HepG2 (cell line): ENCODE measurements around the gene LBX2. TPM values are rescaled to one million over a fixed set of nuclear protein-coding genes. Genes with fewer than 3 reads are reported as not detected.

ENCODE experiments used
- AGO2 ChIP-seq: fragments of 200-400 bp; formaldehyde crosslinking; optimal IDR thresholded peaks from 2 replicates; pipeline ENCODE3; 2017; ENCODE audit warnings: mild to moderate bottlenecking, low read depth, low read length, moderate library complexity
- ATF5 ChIP-seq: sonication (generic); formaldehyde crosslinking; IDR thresholded peaks from 2 replicates; pipeline ENCODE4 v1.4.0; 2020; ENCODE audit warnings: mild to moderate bottlenecking, low read depth, missing genetic modification reagents
- CREB3 ChIP-seq: sonication (generic); formaldehyde crosslinking; IDR thresholded peaks from 2 replicates; pipeline ENCODE4 v1.5.0; 2020; ENCODE audit warnings: missing genetic modification reagents
- FIP1L1 ChIP-seq: fragments of 200-400 bp; formaldehyde crosslinking; IDR thresholded peaks from 2 replicates; pipeline ENCODE4 v1.6.1; 2018; ENCODE audit warnings: low read depth, mild to moderate bottlenecking, low read length, moderate library complexity, borderline replicate concordance; ENCODE audit not compliant: insufficient read depth
- HNRNPLL ChIP-seq: fragments of 200-400 bp; formaldehyde crosslinking; IDR thresholded peaks from 2 replicates; pipeline ENCODE4 v1.6.1; 2017; ENCODE audit warnings: mild to moderate bottlenecking, low read depth, low read length; ENCODE audit not compliant: poor library complexity, severe bottlenecking
- IKZF5 ChIP-seq: IDR thresholded peaks from 2 replicates; pipeline ENCODE4 v1.6.1; 2018; ENCODE audit warnings: missing genetic modification reagents, mild to moderate bottlenecking, missing compliant biosample characterization
- MBNL3 ChIP-seq: fragments of 250-450 bp; sonication (Bioruptor Pico); conservative IDR thresholded peaks from 2 replicates; pipeline ENCODE4 v1.8.0; 2022; ENCODE audit warnings: mild to moderate bottlenecking, inconsistent platforms
- NPAS2 ChIP-seq: sonication (generic); formaldehyde crosslinking; IDR thresholded peaks from 2 replicates; pipeline ENCODE4 v1.8.0; 2022; ENCODE audit warnings: mild to moderate bottlenecking, missing genetic modification reagents, borderline replicate concordance
- RARA ChIP-seq: IDR thresholded peaks from 2 replicates; pipeline ENCODE4 v1.6.1; 2016; ENCODE audit warnings: missing genetic modification reagents, missing compliant biosample characterization
- SATB2 ChIP-seq: sonication (generic); formaldehyde crosslinking; IDR thresholded peaks from 2 replicates; pipeline ENCODE4 v1.5.0; 2020; ENCODE audit warnings: missing genetic modification reagents
- XRCC5 ChIP-seq: fragments of 200-400 bp; formaldehyde crosslinking; optimal IDR thresholded peaks from 2 replicates; pipeline ENCODE3; 2017; ENCODE audit warnings: mild to moderate bottlenecking, low read length
- ZNF253 ChIP-seq: sonication (generic); formaldehyde crosslinking; IDR thresholded peaks from 2 replicates; pipeline ENCODE4 v1.8.0; 2022; ENCODE audit warnings: mild to moderate bottlenecking, missing genetic modification reagents, borderline replicate concordance
- ZNF3 ChIP-seq: IDR thresholded peaks from 2 replicates; pipeline ENCODE4 v1.7.0; 2017; ENCODE audit warnings: inconsistent platforms
- ZNF652 ChIP-seq: IDR thresholded peaks from 2 replicates; pipeline ENCODE4 v1.6.1; 2016; ENCODE audit warnings: low read depth, borderline replicate concordance
- ZSCAN20 ChIP-seq: sonication (generic); formaldehyde crosslinking; IDR thresholded peaks from 2 replicates; pipeline ENCODE4 v1.4.0; 2020; ENCODE audit warnings: missing genetic modification reagents, mild to moderate bottlenecking, borderline replicate concordance
- polyA plus RNA-seq, 8 experiments: library from polyadenylated mRNA; depleted of rRNA in 3 of 8; stranded (reverse) in 7 of 8; unstranded in 1 of 8; fragments of >200 nt; fragmentation: Illumina TruSeq in 4 of 8; extraction: Trizol in 4 of 8; gene quantifications; 2 replicates each; pipeline versions ENCODE4 v1.2.1 to v1.2.3, GENCODE V29; 2011 to 2016; ENCODE audit warnings: low read depth in 4 of 8, missing spikeins in 1 of 8, mixed read lengths in 1 of 8; ENCODE audit not compliant: insufficient read depth in 1 of 8
- total RNA-seq, 5 experiments: library from RNA; depleted of rRNA; stranded (reverse); fragments of >200 nt; fragmentation: Illumina TruSeq; extraction: Trizol; gene quantifications; 2 replicates each; pipeline ENCODE4 v1.2.3, GENCODE V29; 2016; ENCODE audit warnings: low read depth in 1 of 5
- TF ChIP-seq, protein P1 (sequence below): sonication (generic); formaldehyde crosslinking; IDR thresholded peaks from 2 replicates; pipeline ENCODE4 v1.4.0; 2020; ENCODE audit warnings: mild to moderate bottlenecking, missing genetic modification reagents
- TF ChIP-seq, protein P2 (sequence below): sonication (generic); formaldehyde crosslinking; IDR thresholded peaks from 2 replicates; pipeline ENCODE4 v1.4.0; 2020; ENCODE audit warnings: low read depth, mild to moderate bottlenecking, missing genetic modification reagents

Gene LBX2
- total and polyA plus RNA-seq, 2 of the 13 experiments (the other 11 are each of a cell fraction or from before 2014, with no cell fraction given), result 6.4 to 8.1 TPM

GRCh38 chr2:74488643-74489481 lies 10.5 kb downstream of the LBX2 start (continued):
- TF ChIP-seq ZNF652 (CRISPR knock-in tag) (peak; percentile 57; the same call in 1 of the 2 replicates), ZNF253 (no peak), ZNF3 (CRISPR knock-in tag) (no peak), CREB3 (CRISPR knock-in tag) (no peak), SATB2 (CRISPR knock-in tag) (no peak), ATF5 (CRISPR knock-in tag) (no peak), ZSCAN20 (CRISPR knock-in tag) (no peak), AGO2 (no peak), IKZF5 (CRISPR knock-in tag) (peak; percentile 48; the same call in 1 of the 2 replicates), MBNL3 (CRISPR knock-in tag) (no peak), HNRNPLL (no peak), FIP1L1 (no peak), RARA (peak; percentile 86), XRCC5 (no peak), NPAS2 (no peak)
- TF ChIP-seq, protein P1, sequence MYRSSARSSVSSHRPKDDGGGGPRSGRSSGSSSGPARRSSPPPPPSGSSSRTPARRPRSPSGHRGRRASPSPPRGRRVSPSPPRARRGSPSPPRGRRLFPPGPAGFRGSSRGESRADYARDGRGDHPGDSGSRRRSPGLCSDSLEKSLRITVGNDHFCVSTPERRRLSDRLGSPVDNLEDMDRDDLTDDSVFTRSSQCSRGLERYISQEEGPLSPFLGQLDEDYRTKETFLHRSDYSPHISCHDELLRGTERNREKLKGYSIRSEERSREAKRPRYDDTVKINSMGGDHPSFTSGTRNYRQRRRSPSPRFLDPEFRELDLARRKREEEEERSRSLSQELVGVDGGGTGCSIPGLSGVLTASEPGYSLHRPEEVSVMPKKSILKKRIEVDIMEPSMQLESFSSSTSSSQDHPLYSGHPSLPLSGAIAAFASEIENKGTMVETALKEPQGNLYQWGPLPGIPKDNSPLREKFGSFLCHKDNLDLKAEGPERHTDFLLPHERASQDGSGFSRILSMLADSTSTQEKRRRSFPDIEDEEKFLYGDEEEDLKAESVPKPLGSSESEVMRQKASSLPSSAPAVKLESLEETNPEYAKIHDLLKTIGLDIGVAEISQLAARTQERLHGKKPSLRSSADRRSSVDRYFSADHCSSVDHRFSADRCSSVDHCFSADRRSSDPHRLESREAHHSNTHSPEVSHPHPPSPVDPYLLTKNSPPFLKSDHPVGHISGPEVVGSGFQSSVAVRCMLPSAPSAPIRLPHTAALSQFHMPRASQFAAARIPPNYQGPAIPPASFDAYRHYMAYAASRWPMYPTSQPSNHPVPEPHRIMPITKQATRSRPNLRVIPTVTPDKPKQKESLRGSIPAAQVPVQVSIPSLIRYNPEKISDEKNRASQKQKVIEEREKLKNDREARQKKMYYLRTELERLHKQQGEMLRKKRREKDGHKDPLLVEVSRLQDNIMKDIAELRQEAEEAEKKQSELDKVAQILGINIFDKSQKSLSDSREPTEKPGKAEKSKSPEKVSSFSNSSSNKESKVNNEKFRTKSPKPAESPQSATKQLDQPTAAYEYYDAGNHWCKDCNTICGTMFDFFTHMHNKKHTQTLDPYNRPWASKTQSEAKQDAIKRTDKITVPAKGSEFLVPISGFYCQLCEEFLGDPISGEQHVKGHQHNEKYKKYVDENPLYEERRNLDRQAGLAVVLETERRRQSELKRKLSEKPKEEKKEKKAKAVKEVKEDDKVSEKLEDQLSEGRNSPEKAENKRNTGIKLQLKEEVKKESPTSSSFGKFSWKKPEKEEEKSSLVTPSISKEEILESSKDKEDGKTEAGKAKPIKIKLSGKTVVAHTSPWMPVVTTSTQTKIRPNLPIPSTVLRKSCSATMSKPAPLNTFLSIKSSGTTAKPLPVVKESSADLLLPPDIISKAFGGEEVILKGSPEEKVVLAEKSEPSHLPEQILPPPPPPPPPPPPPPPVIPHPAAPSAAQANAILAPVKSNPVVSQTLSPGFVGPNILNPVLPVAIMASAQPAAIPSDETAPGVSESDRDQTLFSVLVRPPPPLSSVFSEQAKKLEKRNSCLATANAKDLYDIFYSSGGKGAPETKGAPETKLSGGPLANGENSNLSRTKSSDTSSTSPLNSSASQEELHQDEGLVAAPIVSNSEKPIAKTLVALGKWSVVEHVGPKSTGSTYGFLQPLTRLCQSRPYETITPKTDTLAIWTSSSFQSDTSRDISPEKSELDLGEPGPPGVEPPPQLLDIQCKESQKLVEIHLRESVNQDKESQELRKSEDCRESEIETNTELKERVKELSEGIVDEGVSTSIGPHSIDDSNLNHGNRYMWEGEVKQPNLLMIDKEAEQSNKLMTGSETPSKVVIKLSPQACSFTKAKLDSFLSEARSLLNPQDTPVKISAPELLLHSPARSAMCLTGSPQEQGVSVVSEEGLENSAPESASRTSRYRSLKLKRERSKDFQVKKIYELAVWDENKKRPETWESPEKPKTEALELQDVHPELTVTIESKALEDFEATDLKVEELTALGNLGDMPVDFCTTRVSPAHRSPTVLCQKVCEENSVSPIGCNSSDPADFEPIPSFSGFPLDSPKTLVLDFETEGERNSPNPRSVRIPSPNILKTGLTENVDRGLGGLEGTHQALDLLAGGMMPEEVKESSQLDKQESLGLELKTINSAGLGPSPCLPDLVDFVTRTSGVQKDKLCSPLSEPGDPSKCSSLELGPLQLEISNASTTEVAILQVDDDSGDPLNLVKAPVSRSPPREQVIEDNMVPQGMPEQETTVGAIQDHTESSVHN (CRISPR knock-in tag), result no peak
- TF ChIP-seq, protein P2, sequence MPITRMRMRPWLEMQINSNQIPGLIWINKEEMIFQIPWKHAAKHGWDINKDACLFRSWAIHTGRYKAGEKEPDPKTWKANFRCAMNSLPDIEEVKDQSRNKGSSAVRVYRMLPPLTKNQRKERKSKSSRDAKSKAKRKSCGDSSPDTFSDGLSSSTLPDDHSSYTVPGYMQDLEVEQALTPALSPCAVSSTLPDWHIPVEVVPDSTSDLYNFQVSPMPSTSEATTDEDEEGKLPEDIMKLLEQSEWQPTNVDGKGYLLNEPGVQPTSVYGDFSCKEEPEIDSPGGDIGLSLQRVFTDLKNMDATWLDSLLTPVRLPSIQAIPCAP (CRISPR knock-in tag), result no peak
